HG03571 (cell line): ENCODE data around the gene EIF4G1.

Source experiments
- ATAC-seq: cut with Tn5 transposase; IDR thresholded peaks from one replicate; pipeline ENCODE4 v1.9.1; 2021; ENCODE audit not compliant: unreplicated experiment

Gene EIF4G1

GRCh38 chr3:184350618-184351017, 36.2 kb downstream of the EIF4G1 start:
- no peak for ATAC-seq

DNA sequence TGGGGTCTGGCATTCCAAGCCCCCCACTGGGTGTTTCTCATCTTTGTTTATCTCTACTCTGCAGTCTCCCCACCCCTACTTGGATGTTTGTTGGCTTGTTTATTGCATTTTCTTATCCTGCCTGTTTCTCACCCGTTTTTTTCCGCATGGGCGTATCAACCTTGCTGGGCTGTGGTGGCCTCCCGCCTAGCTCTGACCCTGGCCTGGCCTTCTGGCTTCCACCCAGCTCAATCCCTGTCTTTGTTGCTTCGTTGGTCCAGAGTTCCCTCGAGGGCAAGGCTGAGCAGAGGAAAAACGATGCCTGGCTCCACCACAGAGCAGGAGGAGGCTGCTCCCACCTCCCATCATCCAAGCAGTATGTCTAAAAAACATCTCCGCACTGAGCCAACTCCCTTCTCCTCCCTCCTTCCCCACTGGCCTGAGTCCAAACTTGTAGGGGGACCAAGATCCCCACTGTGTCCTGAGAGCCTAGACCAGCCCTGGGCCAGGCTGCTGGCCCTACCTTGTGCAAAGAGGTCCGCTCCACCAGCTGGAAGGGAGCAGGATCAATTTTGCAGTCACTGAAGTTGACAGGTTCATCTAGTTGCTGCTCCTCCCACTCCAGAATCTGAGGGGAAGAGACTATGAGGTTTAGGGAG, 37.2 kb downstream of the EIF4G1 start:
- ATAC-seq: no peak

GRCh38 chr3:184352149-184352785, 37.9 kb downstream of the EIF4G1 start:
- no peak for ATAC-seq

GRCh38 chr3:184352897-184353545, 38.6 kb downstream of the EIF4G1 start:
- no peak for ATAC-seq

- ATAC-seq: no peak
Measured at GRCh38 chr3:184353546-184353941, 39.1 kb downstream of the EIF4G1 start.

- ATAC-seq: no peak
Measured at GRCh38 chr3:184354121-184354728, 39.8 kb downstream of the EIF4G1 start.

- no peak for ATAC-seq
Measured at GRCh38 chr3:184354754-184355153, 40.3 kb downstream of the EIF4G1 start.

DNA sequence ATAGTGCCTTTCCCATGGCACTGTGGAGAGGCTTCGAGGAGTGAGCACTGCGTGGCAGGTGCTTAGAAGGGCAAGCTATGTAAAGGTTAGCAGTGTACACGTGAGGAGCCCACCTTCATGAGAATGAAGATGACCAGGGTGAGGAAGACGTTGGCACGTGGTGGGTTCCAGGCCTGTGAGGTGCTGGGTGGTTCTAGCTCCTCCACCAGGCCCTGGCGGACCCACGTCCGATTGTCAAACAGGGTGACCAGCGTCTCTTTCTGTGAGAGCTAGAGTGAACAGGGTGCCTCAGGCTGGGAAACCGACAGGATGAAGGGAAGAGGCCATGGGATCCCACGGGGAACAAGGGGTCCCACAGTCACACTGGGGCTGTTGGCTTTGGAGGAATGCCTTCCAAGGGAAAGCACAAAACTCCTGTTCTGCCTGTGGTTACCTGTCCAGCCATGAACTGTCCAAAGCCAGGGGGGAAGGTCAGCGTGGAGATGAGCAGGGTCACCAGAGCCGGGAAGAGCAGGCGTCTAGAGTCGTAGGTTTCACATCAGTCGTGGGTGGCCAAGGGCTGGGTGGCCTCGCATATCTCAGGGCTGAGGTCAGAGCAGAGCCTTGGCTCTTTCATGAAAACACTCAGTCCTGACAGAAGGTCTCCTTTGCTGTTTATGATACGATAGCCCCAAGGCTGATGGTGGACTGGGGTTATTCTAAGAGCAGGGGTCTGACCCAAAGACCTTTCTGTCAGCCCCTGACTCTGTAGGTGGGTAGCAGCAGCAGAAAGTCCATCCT, 41.0 kb downstream of the EIF4G1 start:
- no peak for ATAC-seq

DNA sequence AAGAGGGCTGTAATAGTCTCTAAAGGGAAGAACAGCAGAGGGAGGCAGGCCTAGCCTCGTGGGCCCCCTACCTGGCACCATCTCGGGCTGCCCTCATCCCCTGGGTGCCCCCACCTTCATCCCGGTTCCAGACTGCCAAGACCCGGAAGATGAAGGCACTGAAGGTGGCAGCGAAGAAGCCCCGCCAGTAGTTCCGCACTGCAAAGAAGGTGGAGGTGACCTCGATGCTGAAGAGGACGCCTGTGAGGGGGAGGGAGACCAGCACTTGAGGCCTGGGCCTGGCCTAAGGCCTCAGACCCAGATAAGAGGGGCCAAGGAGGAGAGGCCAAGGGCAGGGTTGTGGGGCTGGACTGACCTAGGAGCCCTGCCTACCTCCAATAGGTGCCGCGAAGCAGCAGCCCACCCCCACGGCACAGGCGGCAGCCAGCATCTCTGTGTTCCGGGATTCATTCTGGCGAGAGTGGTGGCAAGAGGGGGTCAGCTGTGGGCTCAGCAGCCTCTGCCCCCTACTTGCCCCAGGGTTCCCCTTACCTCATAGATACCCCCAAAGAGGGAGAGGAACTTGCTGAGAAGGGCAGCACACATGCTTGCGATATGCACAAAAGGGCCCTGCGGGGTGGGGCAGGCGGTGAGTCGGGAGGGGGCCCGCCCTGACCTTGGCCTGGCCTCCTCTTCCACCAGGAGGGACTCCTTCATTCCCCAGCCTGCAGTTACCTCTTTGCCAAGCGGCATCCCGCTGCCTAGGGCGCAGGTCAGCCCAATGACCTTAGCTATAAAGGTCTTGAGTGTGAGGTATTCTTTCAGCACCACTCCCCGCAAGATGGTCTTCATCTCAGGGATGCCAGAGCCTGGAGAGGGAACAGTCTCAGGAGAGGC, 43.1 kb downstream of the EIF4G1 start:
- no peak for ATAC-seq

- no peak for ATAC-seq
Measured at GRCh38 chr3:184358124-184358767, 43.8 kb downstream of the EIF4G1 start.

DNA sequence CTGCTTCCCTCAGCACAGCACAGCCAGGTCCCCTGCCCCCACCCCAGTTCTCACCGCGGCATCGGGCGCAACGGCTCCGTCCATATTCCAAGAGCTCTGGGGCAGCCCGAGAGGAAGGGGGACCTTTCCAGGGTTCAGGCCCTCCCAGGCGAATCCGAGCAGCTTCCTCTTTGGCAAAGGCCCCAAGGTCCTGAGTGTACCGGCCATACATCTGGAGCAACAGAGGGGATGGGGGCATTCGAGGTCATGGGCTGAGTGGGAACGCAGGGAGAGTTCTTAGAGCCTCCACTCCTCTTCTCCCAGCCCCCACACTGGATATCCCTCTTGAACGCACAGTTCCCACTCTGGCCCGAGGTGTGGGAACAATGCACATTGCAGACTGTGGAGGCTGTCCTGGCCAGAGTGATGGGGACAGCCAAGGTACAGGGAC, 44.5 kb downstream of the EIF4G1 start:
- ATAC-seq: no peak

DNA sequence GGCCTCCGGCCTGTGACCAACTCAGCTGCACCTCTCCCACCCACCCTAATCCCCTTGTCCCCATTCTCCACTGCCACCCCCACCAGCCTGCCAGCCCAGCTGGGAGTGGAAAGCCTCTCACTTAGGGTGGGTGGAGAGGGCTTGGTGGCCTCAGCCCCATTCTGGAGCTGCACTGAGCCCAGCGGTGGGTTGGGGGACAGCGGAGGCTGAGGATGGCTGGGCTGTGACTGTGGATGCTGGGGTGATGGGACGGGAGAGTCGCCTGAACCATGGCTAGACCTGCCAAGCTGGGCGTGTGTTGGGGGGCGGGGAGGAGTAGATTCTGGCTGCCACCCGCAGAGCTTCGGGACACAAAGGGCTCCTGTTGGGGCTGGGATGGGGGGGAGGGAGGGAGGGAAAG, 45.2 kb downstream of the EIF4G1 start:
- ATAC-seq: no peak

GRCh38 chr3:184360070-184360928, 45.9 kb downstream of the EIF4G1 start:
- ATAC-seq: no peak

DNA sequence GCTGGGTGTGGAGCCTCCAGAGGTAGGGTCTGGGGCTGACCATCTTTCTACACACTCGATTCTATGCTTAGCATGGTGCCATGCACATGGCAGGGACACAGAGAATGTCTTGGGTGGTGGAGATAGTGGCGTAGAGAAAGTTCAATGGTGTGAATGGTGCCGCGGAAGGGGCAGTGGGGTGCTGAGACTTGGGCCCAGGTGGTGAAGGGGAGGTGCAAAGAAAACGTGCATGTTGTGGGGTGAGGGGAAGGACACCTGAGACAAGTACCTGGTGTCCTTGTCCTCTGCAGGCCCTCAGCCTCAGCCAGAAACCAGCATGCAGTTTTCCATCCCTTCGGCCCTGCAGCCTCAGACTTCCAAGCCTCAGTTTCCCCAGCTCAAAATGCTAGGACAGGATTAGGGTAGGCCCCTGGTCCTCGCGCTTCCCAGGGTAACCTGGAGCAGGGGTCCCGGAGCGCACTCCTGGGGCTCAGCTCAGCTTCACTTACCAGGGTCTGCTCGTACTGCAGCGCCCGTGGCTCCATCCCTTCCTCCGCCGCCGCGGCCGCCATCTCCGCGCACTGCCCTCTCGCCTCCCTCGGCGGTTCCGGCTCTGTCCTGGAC, 46.6 kb downstream of the EIF4G1 start:
- no peak for ATAC-seq

DNA sequence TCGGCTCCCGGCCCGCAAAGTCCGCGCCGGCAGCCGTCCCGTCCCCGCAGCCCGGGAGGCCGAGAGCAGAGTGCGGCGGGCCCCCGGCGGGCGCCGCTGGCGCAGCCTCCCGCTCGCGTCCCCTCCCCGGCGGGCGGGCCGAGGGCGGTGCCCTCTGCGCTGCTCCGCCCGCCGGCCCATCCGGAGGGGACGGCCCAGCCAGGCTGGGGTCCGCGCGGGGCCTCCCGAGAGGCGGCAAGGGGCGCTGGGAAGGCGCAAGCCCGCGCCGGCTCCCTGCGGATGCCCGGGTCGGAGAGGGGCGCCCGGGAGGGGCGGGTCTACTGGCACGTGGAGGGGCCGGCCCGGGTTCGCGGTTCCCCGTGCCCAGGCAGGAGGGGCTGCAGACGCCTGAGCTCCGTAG, 47.1 kb downstream of the EIF4G1 start, which contains the start of the genes CLCN2 and POLR2H:
Gene CLCN2 (minus strand): TSS at position 74 of the 400 bp plus-strand sequence. CDS start 126 bp downstream, outside the sequence.
Gene POLR2H (plus strand): TSS at position 179 of the 400 bp plus-strand sequence. CDS start 1,783 bp downstream, outside the sequence.
- no peak for ATAC-seq

DNA sequence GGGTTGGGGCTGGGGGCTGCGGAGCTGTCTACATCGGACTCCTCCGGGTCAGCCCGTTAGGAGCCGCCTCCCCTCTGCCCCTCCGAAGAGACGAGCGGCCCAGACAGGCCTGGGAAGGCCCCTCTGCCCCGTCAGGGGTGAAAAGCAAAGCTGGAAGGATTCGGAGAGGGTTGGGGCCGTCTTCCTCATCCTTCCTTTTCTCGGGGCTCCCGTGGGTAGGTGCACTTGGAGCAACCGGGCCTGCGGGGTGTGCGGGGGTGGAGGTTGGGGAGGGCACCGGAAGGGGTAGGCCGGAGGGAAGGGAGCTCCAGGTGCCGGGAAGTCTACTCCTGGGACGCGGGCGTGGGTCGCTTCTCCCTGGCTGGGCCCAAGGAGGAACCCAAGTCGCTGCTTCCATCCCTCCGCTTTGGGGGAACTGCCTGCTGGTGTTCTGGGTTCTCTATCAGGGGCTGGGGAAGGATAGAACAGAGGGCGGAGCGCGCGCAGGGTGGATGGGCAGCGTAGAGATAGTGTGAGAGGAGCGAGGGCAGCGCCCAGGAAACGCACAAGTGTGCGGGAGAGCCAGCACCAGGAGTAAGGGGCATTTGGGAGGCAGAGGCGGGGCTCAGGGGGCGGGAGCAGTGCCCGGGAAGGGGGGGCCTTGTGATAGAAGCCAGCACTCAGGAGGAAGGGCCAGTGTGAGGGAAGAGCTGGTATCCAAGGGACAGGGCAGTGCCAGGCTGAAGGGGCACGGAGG, 47.7 kb downstream of the EIF4G1 start:
- peak; percentile 5 for ATAC-seq
